ENCODE results near the gene ZBTB7B. TPM values are rescaled to one million over a fixed set of nuclear protein-coding genes. Genes with fewer than 3 reads are reported as not detected.

Gene ZBTB7B
- polyA plus RNA-seq, 3 donors = 6.3 to 149 (median 9.6) TPM

- H3K9me3 ChIP-seq (replicated peaks in 1 of 2; ENCODE audit: control insufficient read depth in 1 of 2, insufficient read depth in 1 of 2, low read length in 2 of 2) = no peaks in the 10 kb centered on the region
- Mint-ChIP-seq H3K36me3 (peaks cover 0 to 3% of the 10 kb centered on the region in 2 donors), H3K27ac (peak overlapping the region in 4 of 7 donors; percentile 30 to 87 (median 64)), H3K4me1 (peaks cover 51% of the 10 kb centered on the region), H3K4me3 (peak overlapping the region; percentile 77 to 84), H3K9me3 (no peaks in the 10 kb centered on the region), H3K27me3 (ENCODE audit: low read depth in 3 of 3) (peaks cover 2 to 4% (median 2%) of the 10 kb centered on the region in 3 donors)
- TF ChIP-seq, protein P1, sequence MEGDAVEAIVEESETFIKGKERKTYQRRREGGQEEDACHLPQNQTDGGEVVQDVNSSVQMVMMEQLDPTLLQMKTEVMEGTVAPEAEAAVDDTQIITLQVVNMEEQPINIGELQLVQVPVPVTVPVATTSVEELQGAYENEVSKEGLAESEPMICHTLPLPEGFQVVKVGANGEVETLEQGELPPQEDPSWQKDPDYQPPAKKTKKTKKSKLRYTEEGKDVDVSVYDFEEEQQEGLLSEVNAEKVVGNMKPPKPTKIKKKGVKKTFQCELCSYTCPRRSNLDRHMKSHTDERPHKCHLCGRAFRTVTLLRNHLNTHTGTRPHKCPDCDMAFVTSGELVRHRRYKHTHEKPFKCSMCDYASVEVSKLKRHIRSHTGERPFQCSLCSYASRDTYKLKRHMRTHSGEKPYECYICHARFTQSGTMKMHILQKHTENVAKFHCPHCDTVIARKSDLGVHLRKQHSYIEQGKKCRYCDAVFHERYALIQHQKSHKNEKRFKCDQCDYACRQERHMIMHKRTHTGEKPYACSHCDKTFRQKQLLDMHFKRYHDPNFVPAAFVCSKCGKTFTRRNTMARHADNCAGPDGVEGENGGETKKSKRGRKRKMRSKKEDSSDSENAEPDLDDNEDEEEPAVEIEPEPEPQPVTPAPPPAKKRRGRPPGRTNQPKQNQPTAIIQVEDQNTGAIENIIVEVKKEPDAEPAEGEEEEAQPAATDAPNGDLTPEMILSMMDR (IDR thresholded peaks at IDR 0.05) = peak; percentile 84
- H3K9ac ChIP-seq (ENCODE audit: insufficient read depth, low read length, poor library complexity, severe bottlenecking) = peak overlapping the region; percentile 19
- DNase-seq = peak in 2 of 3 donors; percentile 52 to 59
- 12% methylated on average over 27 of the region's 40 CpGs for WGBS (ENCODE audit: insufficient coverage)
- H3K27ac ChIP-seq (ENCODE audit: low read depth in 1 of 2, low read length in 2 of 2) = no peak overlapping the region
- H3K27me3 ChIP-seq (ENCODE audit: control insufficient read depth in 2 of 2, insufficient read depth in 2 of 2, low read length in 2 of 2) = no peaks in the 10 kb centered on the region
- intact Hi-C loops (cut with micrococcal nuclease) = no loop called here
- peaks cover 55 to 65% of the 10 kb centered on the region in 2 donors for H3K4me1 ChIP-seq (ENCODE audit: control insufficient read depth in 1 of 2, insufficient read depth in 2 of 2, low read length in 2 of 2)
- peak overlapping the region; percentile 90 for H3K4me2 ChIP-seq (replicated peaks; ENCODE audit: extremely low read depth, low read length, poor library complexity, severe bottlenecking)
- peaks cover 42% of the 10 kb centered on the region for H3K79me2 ChIP-seq (ENCODE audit: insufficient read depth, low read length)
- H3K36me3 ChIP-seq (replicated peaks in 1 of 2; ENCODE audit: control insufficient read depth in 1 of 2, insufficient read depth in 2 of 2, low read length in 2 of 2) = no peaks in the 10 kb centered on the region
- peak overlapping the region; percentile 3 to 98 (median 67) for H3K4me3 ChIP-seq (replicated peaks in 1 of 3; ENCODE audit: low read depth in 2 of 3, low read length in 3 of 3)
- peak overlapping the region; percentile 72 for H2AFZ ChIP-seq (ENCODE audit: insufficient read depth, low read depth, low read length, poor library complexity, severe bottlenecking)
- peaks cover 12% of the 10 kb centered on the region for H4K20me1 ChIP-seq (ENCODE audit: insufficient read depth, low read length)
These were observed 3.6 kb upstream of the ZBTB7B start for GRCh38 chr1:154998818-154999570.

GRCh38 chr1:154999571-155000410 lies 2.8 kb upstream of the ZBTB7B start:
- WGBS (ENCODE audit: insufficient coverage) = 0% methylated on average over 30 of the region's 50 CpGs
- H3K27ac Mint-ChIP-seq = peak overlapping the region; percentile 55 to 94 (median 84)
- no peak for DNase-seq
- Histone ChIP-seq H4K20me1 (ENCODE audit: insufficient read depth, low read length) (peaks cover 12% of the 10 kb centered on the region), H3K27ac (ENCODE audit: low read depth in 1 of 2, low read length in 2 of 2) (peak overlapping the region; percentile 87 to 95), H3K4me2 (replicated peaks; ENCODE audit: extremely low read depth, low read length, poor library complexity, severe bottlenecking) (peak overlapping the region; percentile 90), H3K79me2 (ENCODE audit: insufficient read depth, low read length) (peaks cover 50% of the 10 kb centered on the region), H3K36me3 (replicated peaks in 1 of 2; ENCODE audit: control insufficient read depth in 1 of 2, insufficient read depth in 2 of 2, low read length in 2 of 2) (no peaks in the 10 kb centered on the region), H3K9me3 (replicated peaks in 1 of 2; ENCODE audit: control insufficient read depth in 1 of 2, insufficient read depth in 1 of 2, low read length in 2 of 2) (no peaks in the 10 kb centered on the region), H3K4me3 (replicated peaks in 1 of 3; ENCODE audit: low read depth in 2 of 3, low read length in 3 of 3) (peak overlapping the region; percentile 67 to 98 (median 77)), H3K9ac (ENCODE audit: insufficient read depth, low read length, poor library complexity, severe bottlenecking) (peak overlapping the region; percentile 38), H3K4me1 (ENCODE audit: control insufficient read depth in 1 of 2, insufficient read depth in 2 of 2, low read length in 2 of 2) (peaks cover 60 to 71% of the 10 kb centered on the region in 2 donors), H2AFZ (ENCODE audit: insufficient read depth, low read depth, low read length, poor library complexity, severe bottlenecking) (peak overlapping the region; percentile 72), H3K27me3 (ENCODE audit: control insufficient read depth in 2 of 2, insufficient read depth in 2 of 2, low read length in 2 of 2) (no peaks in the 10 kb centered on the region)
- H3K9me3 Mint-ChIP-seq = no peaks in the 10 kb centered on the region
- peaks cover 0 to 4% (median under 1%) of the 10 kb centered on the region in 3 donors for H3K27me3 Mint-ChIP-seq (ENCODE audit: low read depth in 3 of 3)
- TF ChIP-seq, protein P1 (IDR thresholded peaks at IDR 0.05) = no peak
- H3K4me3 Mint-ChIP-seq = peak overlapping the region; percentile 94 to 96
- H3K4me1 Mint-ChIP-seq = peaks cover 51% of the 10 kb centered on the region
- peaks cover 0 to 3% of the 10 kb centered on the region in 2 donors for H3K36me3 Mint-ChIP-seq
- intact Hi-C loops (cut with micrococcal nuclease) = loop anchor here (2.0 to 5.0 kb wide), 4 partner anchors 17 to 63 kb away; partner anchors contain the start of genes PYGO2 (in 2 of the 2), ADAM15 (in 1 of the 2) and EFNA4 (in 1 of the 2)
